ENCODE measurements around the gene SRRM3.
"Not testable (repeated sequence)": the region's sequence is repeated elsewhere in the genome, so short reads cannot be mapped to it uniquely, and the experiment has no call there.

GRCh38 chr7:76163812-76164211, 37.9 kb upstream of the SRRM3 start:
- not testable (repeated sequence) for TF ChIP-seq CTCF, POLR2A (IDR thresholded peaks at IDR 0.05)
